Prostate gland (tissue), 2 donors: ENCODE results near the gene RIMS1. TPM values are rescaled to one million over a fixed set of nuclear protein-coding genes. Genes with fewer than 3 reads are reported as not detected.

Source experiments
- DNase-seq: peaks from one replicate; pipeline ENCODE4 v3.0.0-alpha.2; 2019; ENCODE audit warnings: low spot score
- H3K27ac ChIP-seq, 2 donors: fragments of 200-600 bp; sonication (generic); 2 replicates each; pipeline ENCODE4 v1.5.1; 2017 to 2019
- H3K27me3 ChIP-seq: fragments of 200-600 bp; sonication (generic); replicated peaks from 2 replicates; pipeline ENCODE4 v1.5.1; 2019; ENCODE audit not compliant: insufficient read depth
- H3K36me3 ChIP-seq, 2 donors: fragments of 200-600 bp; sonication (generic); 1 replicate in 1 of 2; 2 replicates in 1 of 2; pipeline versions ENCODE4 v1.5.1 to v1.8.1; 2017 to 2019
- H3K4me1 ChIP-seq: fragments of 200-600 bp; sonication (generic); replicated peaks from 2 replicates; pipeline ENCODE4 v1.5.1; 2019
- H3K4me3 ChIP-seq, 2 donors: fragments of 200-600 bp; sonication (generic); 2 replicates each; pipeline ENCODE4 v1.5.1; 2017 to 2019
- H3K9me3 ChIP-seq: fragments of 200-600 bp; sonication (generic); 2 replicates; pipeline ENCODE4 v1.5.1; 2017
- CTCF ChIP-seq, 4 experiments: fragments of 200-600 bp in 2 of 4; fragments of 450-650 bp in 2 of 4; sonication (generic) in 2 of 4; IDR thresholded peaks; 1 replicate in 3 of 4; 2 replicates in 1 of 4; pipeline ENCODE4 v1.5.1; 2016 to 2019; ENCODE audit warnings: antibody characterized with exemption in 4 of 4, mild to moderate bottlenecking in 2 of 4, moderate library complexity in 2 of 4
- POLR2A ChIP-seq: fragments of 450-650 bp; IDR thresholded peaks from one replicate; pipeline ENCODE4 v1.6.1; 2016; ENCODE audit warnings: antibody characterized with exemption, mild to moderate bottlenecking
- POLR2AphosphoS5 ChIP-seq: sonication (generic); formaldehyde crosslinking; IDR thresholded peaks from one replicate; pipeline ENCODE4 v1.6.1; 2017; ENCODE audit warnings: antibody characterized with exemption
- WGBS: methylation state at CpG from one replicate; pipeline ENCODE4 v1.1.5; 2018; 5-methylcytosine and 5-hydroxymethylcytosine counted together
- intact Hi-C: fragments of 100-400 bp; cut with DNase I; formaldehyde crosslinking; loops from one replicate; pipeline ENCODE4 v1.14.2; 2022
- total RNA-seq, 2 donors: library from RNA; depleted of rRNA; stranded (reverse); fragments of >200 nt; gene quantifications; one replicate each; pipeline ENCODE4 v1.1.0, GENCODE V29; 2016

Gene RIMS1
- total RNA-seq, 2 donors from 2014 or later = 9.7 to 17.6 TPM

- H3K9me3 ChIP-seq = no peaks in the 10 kb centered on the region
- WGBS = 9% methylated on average over 2 of the region's 2 CpGs
- DNase-seq = no peak
- intact Hi-C loops = no loop called here
- H3K36me3 ChIP-seq = no peaks in the 10 kb centered on the region
- no peaks in the 10 kb centered on the region for H3K27me3 ChIP-seq
- H3K27ac ChIP-seq = no peak overlapping the region
- TF ChIP-seq POLR2AphosphoS5 = no peak
- H3K4me3 ChIP-seq = no peak overlapping the region
- no peaks in the 10 kb centered on the region for H3K4me1 ChIP-seq
Measured at GRCh38 chr6:72048080-72048479, 161.7 kb downstream of the RIMS1 start.

- intact Hi-C loops = no loop called here
- H3K4me3 ChIP-seq = no peak overlapping the region
- 74% methylated on average over 3 of the region's 3 CpGs for WGBS
Measured at GRCh38 chr6:72049376-72049775, 163.0 kb downstream of the RIMS1 start.

GRCh38 chr6:72061286-72061685 is 174.9 kb downstream of the RIMS1 start:
- WGBS = 80% methylated on average over 6 of the region's 6 CpGs
- no peaks in the 10 kb centered on the region for H3K36me3 ChIP-seq
- intact Hi-C loops = no loop called here
- no peaks in the 10 kb centered on the region for H3K27me3 ChIP-seq
- no peaks in the 10 kb centered on the region for H3K4me1 ChIP-seq
- no peak for TF ChIP-seq POLR2AphosphoS5
- no peak for TF ChIP-seq POLR2A
- no peak for TF ChIP-seq CTCF (IDR thresholded peaks at IDR 0.05)
- no peak overlapping the region for H3K4me3 ChIP-seq
- no peak overlapping the region for H3K27ac ChIP-seq
- H3K9me3 ChIP-seq = no peaks in the 10 kb centered on the region
- no peak for DNase-seq

More at GRCh38 chr6:72049376-72049775, 163.0 kb downstream of the RIMS1 start:
- TF ChIP-seq POLR2AphosphoS5 (no peak), CTCF (IDR thresholded peaks at IDR 0.05) (no peak), POLR2A (no peak)
- H3K36me3 ChIP-seq = no peaks in the 10 kb centered on the region
- H3K4me1 ChIP-seq = no peaks in the 10 kb centered on the region
- no peak overlapping the region for H3K27ac ChIP-seq
- no peak for DNase-seq
- no peaks in the 10 kb centered on the region for H3K9me3 ChIP-seq
- H3K27me3 ChIP-seq = no peaks in the 10 kb centered on the region

DNA sequence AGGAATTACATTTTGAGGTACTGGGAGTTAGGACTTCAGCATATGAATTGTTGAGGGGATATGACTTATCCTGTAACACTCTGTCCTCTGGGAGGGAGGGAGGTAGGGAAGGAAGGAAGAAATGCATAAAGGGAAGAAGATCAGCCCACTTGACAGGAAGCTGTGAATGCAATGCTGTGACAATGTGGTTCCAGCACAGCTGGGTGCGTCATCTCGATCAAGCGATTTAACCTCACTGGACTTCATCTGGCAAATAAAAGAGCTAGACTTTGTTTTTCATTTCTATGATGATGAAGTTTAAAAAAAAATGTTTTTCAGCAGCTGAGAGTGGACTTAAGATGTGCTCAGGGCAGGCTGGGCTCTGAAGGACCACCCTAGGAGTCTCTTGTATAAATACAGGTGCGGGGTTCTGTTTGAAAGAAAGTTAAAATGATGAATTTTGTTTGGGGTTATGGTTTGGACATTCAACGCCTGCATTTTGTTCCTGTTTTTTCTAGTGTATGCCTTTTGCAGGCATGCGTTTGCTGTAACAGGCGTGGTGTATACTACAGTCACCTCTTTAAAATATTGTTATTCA is 178.1 kb downstream of the RIMS1 start:
- no peak for DNase-seq
- no peak overlapping the region for H3K4me3 ChIP-seq
- 85% methylated on average over 7 of the region's 7 CpGs for WGBS

DNA sequence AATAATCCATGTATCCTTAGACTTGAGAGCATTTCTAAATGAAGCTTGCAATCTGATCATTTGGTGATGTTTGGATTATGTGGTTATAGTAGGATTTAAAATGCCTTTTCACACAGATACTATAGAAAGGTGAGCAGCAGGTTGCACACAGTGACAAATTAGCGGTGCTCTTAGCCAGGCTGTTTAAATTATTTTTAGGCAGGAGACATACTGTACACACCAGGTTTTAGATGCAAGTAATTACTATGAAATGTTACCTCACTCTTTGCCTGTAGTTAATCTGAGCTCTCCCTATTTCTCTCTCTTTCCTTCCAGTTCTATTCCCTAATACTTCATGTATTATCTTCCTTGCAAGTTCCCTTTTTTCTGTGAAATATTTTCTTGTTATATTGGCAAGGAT is 191.7 kb downstream of the RIMS1 start:
- intact Hi-C loops = no loop called here
- H3K36me3 ChIP-seq = no peaks in the 10 kb centered on the region
- no peak for DNase-seq
- no peak overlapping the region for H3K4me3 ChIP-seq
- TF ChIP-seq POLR2A = no peak
- no peak for TF ChIP-seq POLR2AphosphoS5
- no peaks in the 10 kb centered on the region for H3K4me1 ChIP-seq
- no peaks in the 10 kb centered on the region for H3K9me3 ChIP-seq
- no peak overlapping the region for H3K27ac ChIP-seq
- 92% methylated on average over 1 of the region's 1 CpG for WGBS
- H3K27me3 ChIP-seq = no peaks in the 10 kb centered on the region

More for the DNA sequence above, 178.1 kb downstream of the RIMS1 start:
- intact Hi-C loops = no loop called here
- no peaks in the 10 kb centered on the region for H3K27me3 ChIP-seq
- no peak overlapping the region for H3K27ac ChIP-seq
- H3K4me1 ChIP-seq = no peaks in the 10 kb centered on the region
- TF ChIP-seq POLR2A = no peak
- no peak for TF ChIP-seq CTCF (IDR thresholded peaks at IDR 0.05)
- no peak for TF ChIP-seq POLR2AphosphoS5
- no peaks in the 10 kb centered on the region for H3K36me3 ChIP-seq
- H3K9me3 ChIP-seq = no peaks in the 10 kb centered on the region

- no peaks in the 10 kb centered on the region for H3K36me3 ChIP-seq
- no peaks in the 10 kb centered on the region for H3K4me1 ChIP-seq
- no peaks in the 10 kb centered on the region for H3K27me3 ChIP-seq
- no peak for DNase-seq
- intact Hi-C loops = no loop called here
- H3K9me3 ChIP-seq = no peaks in the 10 kb centered on the region
- TF ChIP-seq POLR2AphosphoS5 (no peak), CTCF (IDR thresholded peaks at IDR 0.05) (no peak)
- H3K27ac ChIP-seq = no peak overlapping the region
- WGBS = 79% methylated on average over 2 of the region's 2 CpGs
- no peak overlapping the region for H3K4me3 ChIP-seq
Measured at GRCh38 chr6:72080260-72080941, 194.1 kb downstream of the RIMS1 start.
